Measurements from ENCODE around the gene SIGLEC7.
A peak's percentile ranks its signal among the peaks of the same experiment; 100 is the strongest.

The SIGLEC7 gene

DNA sequence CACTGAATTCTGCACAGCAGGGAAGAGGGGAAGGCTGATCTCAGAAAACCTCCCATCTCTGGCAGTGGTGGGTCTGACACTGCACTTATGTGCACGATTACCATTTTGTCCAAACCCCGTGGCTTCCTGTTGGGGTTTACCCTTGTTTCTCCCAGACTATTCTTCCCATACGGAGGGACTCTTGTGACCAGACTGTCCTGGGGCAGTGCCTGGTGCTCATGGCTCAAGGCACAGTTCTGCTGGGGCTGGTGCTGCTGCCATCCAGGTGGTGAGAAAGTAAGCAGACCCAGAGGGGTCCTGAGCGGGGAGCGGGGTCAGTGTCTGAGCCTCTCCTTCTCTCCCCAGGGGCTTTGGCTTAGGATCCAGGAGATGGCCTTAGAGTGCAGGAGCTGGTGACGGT is 22.5 kb upstream of the SIGLEC7 start:
- DNase-seq = no peak

DNA sequence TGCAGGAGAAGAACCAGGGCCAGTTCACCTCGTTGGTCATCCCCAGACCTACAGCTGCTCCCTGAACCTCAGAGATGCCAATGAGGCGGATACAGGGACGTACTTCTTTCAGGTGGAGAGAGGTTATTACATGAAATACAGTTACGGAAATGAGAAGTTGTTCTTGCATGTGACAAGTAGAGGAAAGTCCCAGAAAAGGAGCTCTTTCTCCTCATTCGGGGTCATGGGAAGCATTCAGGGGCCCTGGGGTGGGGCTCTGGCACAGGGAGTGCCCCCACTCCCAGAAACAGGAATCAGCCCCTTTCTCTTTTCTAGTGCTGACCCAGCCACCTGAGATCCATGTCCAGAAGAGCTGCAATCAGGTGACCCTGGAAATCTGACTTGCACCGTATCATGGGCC is 21.9 kb upstream of the SIGLEC7 start:
- DNase-seq = no peak

DNA sequence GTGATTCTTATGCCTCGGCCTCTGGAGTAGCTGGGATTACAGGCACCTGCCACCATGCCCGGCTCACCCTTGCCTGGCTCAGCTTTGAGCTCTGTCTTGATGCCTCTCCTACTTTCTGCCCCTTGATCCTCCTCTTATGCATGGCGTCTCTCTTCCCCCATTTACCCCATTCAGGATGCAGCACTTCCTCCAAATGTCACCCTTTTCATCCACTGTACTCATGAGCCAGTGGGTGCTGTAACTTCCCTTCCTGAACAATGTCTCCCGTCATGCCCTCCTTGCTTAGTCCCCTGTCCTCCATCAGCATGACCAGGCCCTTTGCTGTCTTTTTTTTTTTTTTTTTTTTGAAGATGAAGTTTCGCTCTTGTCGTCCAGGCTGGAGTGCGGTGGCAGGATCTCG is 20.8 kb upstream of the SIGLEC7 start:
- no peak for DNase-seq

DNA sequence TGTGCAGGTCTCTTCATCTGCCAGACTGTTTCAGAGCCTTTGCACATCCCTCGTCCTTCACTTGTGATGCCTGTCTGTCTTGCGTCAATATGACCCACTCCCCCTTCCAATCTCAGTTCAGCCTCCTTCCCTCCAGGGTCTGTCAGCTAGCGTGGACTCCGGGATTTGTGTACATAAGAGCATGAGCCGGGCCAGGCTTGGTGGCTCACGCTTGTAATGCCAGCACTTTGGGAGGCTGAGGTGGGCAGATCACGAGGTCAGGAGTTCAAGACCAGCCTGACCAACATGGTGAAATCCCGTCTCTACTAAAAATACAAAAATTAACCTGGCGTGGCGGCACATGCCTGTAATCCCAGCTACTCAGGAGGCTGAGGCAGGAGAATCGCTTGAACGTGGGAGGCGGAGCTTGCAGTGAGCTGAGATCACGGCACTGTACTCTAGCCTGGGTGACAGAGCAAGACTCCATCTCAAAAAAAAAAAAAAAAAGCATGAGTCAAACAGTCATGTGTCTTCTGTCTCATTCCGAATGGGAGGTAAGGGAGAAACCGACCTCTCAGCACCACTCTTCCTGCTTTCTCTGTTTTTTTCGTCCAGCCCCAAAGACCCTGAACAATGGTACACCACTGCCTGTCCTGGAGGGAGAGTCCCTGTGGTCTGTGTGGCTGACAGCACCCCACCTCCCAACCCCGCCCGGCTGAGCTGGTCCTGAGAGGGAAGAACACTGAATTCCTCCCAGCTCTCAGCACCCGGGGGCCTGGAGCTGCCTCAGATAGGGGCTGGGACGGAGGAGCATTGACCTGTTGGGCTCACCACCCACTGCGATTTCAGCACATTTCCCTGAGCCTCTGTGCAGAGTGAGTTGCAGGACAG is 19.8 kb upstream of the SIGLEC7 start:
- DNase-seq = no peak

DNA sequence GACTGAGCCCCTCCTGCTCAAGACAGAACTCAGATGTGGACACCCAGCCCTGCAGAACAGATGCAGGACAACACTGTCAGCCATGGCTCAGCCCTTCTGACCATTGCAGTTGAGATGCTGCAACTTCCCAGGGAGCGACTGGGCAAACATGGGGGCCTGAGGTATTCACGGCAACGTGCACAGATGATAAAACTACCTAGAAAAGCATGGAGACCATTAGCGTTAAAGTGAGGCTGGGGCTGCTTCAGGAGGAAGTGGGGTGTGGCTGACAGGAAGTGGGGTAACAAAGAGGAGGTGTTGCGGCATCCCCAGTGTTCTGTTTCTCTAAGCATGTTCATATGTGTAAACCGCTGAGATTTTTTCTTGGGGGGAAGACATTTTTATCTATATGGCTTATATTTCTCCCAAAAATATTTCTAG is 18.7 kb upstream of the SIGLEC7 start:
- no peak for DNase-seq

DNA sequence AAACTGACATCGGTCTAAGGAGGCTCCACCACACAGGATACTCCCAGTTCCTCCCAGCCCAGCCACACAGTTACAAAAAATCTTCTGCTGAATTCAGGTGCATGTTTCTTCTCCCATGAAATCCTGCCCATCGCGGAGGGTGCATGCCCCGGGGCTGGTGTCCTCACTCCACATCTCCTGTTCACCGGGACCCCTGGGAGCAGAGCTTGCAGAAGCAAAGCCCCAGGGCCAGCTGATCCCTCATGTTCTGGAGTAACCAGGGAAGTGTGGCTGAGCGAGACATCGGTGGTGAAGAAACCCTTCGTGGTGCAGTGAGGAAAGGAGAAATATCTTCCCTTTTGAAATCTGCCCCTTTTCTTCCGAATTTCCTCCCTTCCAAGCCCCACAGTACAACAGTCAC is 18.3 kb upstream of the SIGLEC7 start:
- no peak for DNase-seq

DNA sequence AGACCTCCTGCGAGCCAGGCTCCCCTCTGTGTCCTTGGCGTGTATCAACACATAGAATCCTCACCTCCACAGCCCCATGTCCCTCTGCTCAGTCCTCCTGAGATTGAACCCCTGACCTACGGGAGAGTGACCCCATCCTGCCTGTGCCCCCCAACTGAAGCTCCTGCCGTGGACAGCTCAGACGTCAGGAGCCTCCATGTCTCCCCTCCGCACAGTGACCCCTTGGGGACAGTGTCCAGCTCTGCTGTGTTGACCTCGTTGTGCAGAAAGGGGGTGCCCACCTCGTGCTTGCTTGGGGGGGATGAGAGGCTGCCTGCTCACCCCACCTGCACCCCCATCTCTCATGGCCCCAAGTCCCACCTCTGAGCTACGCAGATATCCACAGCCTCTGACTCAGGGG is 17.9 kb upstream of the SIGLEC7 start:
- no peak for DNase-seq

DNA sequence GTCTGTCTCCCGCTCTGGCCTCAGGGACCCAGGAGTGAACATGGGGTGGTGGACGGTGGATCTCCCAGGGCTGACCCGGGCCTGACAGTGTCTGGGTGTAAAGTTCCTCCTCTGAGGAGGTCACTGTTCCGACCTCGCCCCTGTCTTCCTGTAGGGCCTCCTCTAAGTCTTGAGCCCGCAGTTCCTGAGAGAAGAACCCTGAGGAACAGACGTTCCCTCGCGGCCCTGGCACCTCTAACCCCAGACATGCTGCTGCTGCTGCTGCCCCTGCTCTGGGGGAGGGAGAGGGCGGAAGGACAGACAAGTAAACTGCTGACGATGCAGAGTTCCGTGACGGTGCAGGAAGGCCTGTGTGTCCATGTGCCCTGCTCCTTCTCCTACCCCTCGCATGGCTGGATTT is 17.4 kb upstream of the SIGLEC7 start, which contains the start of gene SIGLEC9:
Gene SIGLEC9, plus strand, starts transcription at position 178 of the 400 bp plus-strand sequence. Its CDS starts 69 bp downstream, at position 247.
- DNase-seq = no peak

DNA sequence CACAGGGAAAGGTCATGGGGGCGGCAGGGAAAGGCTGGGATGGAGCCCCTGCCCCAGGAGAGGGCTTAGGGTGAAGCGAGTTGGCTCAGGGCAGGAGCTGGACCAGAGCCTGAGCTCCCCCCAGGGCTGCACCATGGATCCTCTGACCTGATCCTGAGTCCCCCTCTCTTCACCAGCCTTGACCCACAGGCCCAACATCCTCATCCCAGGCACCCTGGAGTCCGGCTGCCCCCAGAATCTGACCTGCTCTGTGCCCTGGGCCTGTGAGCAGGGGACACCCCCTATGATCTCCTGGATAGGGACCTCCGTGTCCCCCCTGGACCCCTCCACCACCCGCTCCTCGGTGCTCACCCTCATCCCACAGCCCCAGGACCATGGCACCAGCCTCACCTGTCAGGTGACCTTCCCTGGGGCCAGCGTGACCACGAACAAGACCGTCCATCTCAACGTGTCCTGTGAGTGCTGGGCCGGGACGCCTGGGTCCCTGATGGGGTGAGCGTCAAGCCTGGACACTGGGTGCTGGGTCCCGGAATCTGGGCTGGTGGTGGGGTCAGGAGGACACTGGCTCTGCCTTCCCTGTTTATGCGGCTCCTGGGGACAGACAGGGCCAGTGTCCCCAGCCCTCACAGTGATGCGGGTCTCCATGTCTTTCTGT is 16.6 kb upstream of the SIGLEC7 start:
- DNase-seq = no peak

DNA sequence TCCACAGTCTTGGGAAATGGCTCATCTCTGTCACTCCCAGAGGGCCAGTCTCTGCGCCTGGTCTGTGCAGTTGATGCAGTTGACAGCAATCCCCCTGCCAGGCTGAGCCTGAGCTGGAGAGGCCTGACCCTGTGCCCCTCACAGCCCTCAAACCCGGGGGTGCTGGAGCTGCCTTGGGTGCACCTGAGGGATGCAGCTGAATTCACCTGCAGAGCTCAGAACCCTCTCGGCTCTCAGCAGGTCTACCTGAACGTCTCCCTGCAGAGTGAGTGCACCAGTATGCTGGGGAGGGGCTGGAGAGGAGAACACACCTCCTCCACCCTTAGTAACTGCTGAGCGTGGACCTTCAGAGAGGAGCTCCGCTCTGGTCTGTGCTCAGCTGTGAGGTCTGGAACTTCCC is 15.1 kb upstream of the SIGLEC7 start:
- no peak for DNase-seq

DNA sequence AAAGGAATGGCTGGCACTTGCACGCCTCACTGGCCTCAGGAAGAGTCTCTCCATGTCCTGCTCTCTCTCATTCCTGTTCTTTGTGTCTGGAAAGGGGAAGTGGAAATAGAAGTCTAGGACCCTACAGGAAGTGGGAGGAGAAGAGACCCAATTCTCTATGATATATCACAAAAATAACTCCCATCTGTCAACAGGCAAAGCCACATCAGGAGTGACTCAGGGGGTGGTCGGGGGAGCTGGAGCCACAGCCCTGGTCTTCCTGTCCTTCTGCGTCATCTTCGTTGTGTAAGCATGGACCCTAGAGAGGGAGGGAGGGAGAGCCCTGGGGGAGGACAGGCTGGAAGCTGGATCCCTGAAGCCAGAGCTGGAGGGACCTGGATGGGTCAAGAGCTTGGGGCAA is 14.3 kb upstream of the SIGLEC7 start:
- DNase-seq = peak in 1 of 2 donors; percentile 13

DNA sequence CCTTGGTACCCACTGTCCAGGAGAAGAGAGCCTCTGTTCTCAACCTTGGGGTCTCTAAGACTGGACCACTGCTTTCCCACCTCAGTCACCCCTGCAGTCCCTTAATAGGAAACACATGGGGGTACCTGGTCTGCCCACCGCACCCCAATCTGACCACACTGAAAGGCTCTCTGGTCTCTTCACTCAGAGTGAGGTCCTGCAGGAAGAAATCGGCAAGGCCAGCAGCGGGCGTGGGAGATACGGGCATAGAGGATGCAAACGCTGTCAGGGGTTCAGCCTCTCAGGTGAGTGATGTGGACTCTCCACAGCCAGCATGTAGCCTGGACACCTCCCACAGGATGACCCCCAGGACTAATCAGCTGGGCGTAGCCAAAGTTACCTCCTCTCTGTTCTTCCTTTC is 13.9 kb upstream of the SIGLEC7 start:
- DNase-seq = no peak

DNA sequence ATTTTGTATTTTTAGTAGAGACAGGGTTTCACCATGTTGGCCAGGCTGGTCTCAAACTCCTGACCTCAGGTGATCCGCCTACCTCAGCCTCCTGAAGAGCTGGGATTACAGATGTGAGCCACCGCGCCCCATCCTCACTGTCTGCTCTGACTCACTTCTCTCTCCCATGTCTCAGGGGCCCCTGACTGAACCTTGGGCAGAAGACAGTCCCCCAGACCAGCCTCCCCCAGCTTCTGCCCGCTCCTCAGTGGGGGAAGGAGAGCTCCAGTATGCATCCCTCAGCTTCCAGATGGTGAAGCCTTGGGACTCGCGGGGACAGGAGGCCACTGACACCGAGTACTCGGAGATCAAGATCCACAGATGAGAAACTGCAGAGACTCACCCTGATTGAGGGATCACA is 12.4 kb upstream of the SIGLEC7 start:
- no peak for DNase-seq

DNA sequence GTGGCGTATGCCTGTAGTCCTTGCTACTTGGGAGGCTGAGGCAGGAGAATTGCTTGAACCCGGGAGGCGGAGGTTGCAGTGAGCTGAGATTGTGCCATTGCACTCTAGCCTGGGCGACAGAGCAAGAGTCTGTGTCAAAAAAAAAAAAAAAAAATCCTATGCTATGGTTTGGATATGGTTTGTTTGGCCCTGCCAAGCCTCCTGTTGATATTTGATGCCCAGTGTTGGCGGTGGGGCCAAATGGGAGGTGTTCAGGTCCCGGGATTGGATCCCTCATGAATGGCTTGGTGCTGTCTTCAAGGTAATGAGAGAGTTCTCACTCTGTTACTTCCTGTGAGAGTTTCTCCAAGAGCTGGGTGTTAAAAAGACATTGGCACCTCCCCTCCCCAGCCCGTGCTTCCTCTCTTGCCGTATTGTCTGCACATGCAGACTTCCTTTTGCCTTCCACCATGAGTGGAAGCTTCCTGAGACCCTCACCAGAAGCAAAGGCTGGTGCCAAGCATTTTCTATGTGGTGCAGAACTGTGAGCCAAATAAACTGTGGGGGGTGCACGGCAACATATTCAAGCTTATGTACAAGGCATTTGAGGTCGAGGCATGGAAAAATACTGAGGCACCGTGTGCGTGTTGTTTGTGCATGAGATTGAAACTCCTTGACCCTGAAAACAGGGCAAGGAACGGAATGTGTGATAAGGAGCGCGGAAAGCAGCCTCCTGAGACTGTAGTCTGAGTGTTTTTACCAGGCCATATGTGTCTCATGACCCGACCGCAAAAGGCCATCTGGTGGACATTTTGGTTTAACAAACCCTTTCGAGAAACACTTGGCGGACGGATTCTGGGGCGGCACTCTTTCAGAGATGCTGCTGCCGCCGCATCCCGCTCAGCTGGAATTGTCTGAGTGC is 10.1 kb upstream of the SIGLEC7 start:
- no peak for DNase-seq

DNA sequence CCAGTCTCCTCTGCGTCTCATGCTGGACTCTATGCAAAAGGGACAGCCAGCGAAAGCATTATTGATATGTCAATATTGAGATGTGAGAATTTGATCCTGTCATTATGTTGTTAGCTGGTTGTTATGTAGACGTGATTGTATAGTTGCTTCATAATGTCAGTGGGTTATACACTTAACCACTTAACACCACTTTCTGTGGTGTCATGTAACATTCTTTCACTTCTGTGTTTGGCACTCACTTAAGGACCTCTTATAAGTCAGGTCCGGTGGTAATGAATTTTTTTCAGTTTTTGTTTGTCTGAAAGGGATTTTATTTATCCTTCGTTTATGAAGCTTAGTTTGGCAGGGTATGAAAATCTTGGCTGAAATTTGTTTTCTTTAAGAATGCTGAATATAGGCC is 7.1 kb upstream of the SIGLEC7 start:
- DNase-seq = no peak

DNA sequence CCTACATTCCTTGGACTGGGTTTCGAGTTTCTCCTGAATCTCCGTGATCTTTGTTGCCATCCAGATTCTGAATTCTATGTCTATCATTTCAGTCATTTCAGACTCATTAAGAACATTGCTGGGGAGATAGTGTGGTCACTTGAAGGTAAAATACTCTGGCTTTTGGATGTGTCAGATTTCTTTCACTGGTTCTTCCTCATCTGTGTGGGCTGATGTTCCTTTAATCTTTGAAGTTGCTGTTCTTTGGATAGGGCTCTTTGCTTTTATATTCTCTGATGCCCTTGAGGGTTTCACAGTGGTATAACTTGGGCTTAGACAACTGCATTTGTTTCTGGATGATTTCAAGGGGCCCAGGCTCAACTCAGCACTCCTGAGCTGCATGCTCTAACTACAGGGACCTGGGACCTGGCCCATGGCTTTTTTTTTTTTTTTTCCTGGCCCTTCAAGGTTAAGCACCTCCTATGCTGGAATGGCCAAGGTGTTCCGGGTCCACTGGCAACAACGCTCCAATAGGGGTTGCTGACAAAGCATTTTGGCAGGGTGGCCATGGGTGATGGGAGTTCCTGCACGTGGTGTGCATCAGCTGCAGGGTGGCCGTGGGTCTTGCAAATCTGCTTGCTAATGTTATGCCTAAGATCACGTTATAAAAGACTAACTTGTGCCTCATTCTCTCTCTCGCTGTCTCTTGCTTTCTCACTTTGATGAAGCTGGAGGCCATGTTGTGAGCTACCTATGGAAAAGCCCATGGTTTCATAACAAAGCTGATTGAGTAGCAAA is 5.9 kb upstream of the SIGLEC7 start:
- DNase-seq = no peak

DNA sequence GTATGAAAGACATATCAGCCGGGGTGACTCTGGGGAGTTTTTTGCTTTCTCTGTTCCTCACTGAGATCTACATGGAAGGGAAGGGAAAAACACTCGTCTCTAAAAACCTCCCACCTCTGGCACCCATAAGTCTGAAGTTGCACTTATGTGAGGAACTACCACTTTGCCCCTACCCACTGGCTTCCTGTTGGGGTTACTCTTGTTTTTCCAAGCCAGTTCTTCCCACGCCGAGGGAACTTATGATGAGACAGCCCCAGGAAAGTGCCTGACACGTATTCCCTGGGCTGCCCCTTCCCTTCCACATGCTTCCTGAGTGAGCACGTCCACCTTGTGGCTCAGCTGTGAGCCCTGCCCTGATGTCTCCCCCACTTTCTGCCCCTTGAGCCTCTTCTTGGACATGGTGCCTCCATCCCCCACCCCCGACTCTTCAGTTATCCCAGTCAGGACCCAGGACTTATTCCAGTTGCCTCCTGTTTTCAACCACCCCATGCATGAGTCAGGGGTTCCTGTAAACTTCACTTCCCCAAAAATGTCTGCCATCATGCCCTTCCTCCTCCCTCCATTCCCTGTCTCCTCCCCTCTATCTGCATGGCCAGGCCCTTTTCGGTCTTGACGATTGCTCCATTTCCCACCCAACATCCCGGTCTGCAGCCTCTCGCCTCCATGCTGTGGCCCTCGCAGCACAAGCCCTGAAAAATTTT is 5.1 kb upstream of the SIGLEC7 start:
- no peak for DNase-seq

DNA sequence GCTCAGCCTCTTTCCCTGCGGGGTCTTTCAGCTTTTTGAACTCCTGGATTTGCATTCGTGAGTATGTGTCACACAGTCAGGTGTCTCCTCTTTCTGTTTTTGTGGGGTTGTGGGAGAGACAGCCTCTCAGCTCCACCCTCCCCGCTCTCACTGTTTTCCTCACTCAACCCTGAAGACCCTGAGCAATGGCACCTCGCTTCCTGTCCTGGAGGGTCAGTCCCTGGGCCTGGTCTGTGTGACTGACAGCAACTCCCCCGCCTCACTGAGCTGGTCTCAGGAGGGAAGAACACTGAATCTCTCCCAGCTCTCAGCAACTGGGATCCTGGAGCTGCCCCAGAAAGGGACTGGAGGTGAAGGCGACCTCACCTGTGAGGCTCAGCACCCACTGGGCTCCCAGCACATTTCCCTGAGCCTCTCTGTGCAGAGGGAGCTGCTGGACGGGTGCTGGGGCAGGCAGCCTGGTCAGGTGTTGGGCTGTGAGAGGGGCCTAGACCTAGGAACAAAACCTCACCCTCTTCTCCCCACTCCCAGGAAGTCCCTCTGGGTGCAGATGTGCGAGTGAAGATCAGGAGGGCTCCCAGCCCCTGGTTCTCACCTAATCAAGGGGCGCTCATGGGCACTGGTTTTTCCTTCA is 4.2 kb upstream of the SIGLEC7 start:
- DNase-seq = no peak

DNA sequence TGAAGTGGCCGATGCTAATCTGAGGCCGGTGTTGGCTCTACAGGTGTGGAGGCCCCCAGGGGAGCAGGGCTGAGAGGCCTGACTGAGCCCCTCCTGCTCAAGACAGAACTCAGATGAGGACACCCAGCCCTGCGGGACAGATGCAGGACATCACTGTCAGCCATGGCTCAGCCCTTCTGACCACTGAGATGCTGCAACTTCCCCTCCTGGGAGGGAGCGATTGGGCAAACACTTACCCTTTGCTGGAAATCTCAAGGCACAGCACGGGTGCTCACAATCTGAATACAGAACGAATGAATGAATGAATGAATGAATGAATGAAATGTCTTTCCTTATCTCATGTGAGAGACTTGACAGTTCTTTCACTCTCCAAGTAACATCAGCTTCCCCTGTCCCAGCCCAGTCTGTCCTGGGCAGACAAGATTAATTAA is 3.5 kb upstream of the SIGLEC7 start:
- DNase-seq = no peak

DNA sequence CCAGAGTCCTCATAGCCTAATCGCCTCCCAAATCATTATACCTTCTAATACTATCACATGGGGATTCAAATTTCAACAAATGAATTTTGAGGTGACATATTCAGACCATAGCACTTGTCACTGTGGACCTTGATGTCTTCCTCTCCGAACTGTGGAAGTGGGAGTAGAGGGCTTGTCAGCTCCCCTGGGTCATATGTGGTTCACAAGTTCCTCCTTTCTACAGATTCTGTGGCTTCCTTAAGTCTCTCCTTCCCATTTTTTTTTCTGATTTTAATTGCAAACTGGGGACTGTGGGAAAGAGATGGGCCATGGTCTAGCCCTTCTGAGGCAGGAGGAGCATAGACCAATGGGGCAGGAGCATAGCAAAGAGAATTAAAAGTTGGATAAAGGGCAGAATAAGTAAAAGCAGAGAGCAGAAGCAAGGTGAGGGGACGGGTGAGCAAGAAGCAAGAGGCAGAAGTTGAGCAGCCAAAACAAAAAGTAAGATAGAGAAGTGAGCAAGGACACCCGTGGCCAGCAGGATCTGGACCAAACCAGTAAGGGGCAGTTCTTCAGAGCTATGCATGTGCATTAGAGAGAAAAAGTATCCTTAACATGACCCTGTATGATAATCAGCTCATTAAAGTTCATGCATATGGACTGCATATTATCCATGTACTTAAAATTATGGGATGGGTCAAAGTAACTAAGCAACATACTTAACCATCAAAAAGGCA is 2.6 kb upstream of the SIGLEC7 start:
- DNase-seq = peak in 1 of 2 donors; percentile 19

DNA sequence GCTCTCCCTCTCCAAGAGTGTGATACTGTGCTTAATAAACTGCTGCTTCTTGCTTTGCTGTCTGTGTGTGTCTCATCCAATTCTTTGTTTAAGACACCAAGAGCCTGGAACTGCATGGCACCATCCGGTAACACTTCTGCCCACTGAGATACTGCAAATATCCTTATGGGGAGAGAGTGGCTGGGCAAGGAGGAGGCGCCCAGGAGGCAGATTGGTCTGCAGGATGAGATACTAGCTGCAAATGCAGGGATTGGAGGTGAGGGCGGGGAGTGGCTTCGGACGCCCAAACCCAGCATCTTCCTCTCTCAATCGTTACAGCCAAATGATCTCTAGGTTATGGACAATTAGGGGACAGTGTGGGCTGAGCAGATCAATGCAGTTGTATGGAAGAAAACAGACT is 1.7 kb upstream of the SIGLEC7 start:
- no peak for DNase-seq
